H1 (cell line): ENCODE results near the gene ABHD2. TPM values are rescaled to one million over a fixed set of nuclear protein-coding genes. Genes with fewer than 3 reads are reported as not detected.
A peak's percentile ranks its signal among the peaks of the same experiment; 100 is the strongest.

ENCODE experiments used
- CTCF ChIA-PET: fragments of 300-600 bp; sonication (Branson Sonifier 250); formaldehyde crosslinking; loops from one replicate; lab custom pipeline; 2021; ENCODE audit not compliant: partially characterized antibody; lab: Charles Lee
- POLR2A ChIA-PET: fragments of 300-600 bp; sonication (Branson Sonifier 250); formaldehyde crosslinking; loops from one replicate; lab custom pipeline; 2021; ENCODE audit warnings: inconsistent platforms; ENCODE audit not compliant: partially characterized antibody; lab: Charles Lee
- DNase-seq, 2 experiments: peaks; one replicate each; pipeline versions ENCODE4 v3.0.0 to v3.0.0-alpha.2; 2010 to 2022; ENCODE audit warnings: low spot score in 2 of 2, low read depth in 1 of 2, mixed read lengths in 1 of 2
- FAIRE-seq: peaks from 2 replicates; lab custom pipeline; 2011; peaks lifted over from hg19 to GRCh38; lab: Jason Lieb, UNC
- H2AFZ ChIP-seq: 2 replicates; pipeline ENCODE4 v1.8.1; 2012; ENCODE audit warnings: low read length, inconsistent platforms
- H2AK5ac ChIP-seq: 2 replicates; pipeline ENCODE4 v1.6.1; 2013; ENCODE audit warnings: low read depth, low read length
- H2BK120ac ChIP-seq: replicated peaks from 2 replicates; pipeline ENCODE3; 2013; ENCODE audit warnings: low read depth, low read length, inconsistent platforms
- H2BK12ac ChIP-seq: 2 replicates; pipeline ENCODE4 v1.6.1; 2013; ENCODE audit warnings: low read depth, low read length
- H2BK15ac ChIP-seq: 2 replicates; pipeline ENCODE4 v1.6.1; 2013; ENCODE audit warnings: low read length
- H2BK20ac ChIP-seq: 2 replicates; pipeline ENCODE4 v1.6.1; 2013; ENCODE audit warnings: low read length
- H2BK5ac ChIP-seq: 2 replicates; pipeline ENCODE4 v1.6.1; 2013; ENCODE audit warnings: low read depth, low read length
- H3K14ac ChIP-seq: 2 replicates; pipeline ENCODE4 v1.6.1; 2013; ENCODE audit warnings: inconsistent platforms; ENCODE audit not compliant: insufficient read length
- H3K18ac ChIP-seq: 2 replicates; pipeline ENCODE4 v1.6.1; 2013; ENCODE audit warnings: low read length; ENCODE audit errors: extremely low read depth
- H3K23ac ChIP-seq: 2 replicates; pipeline ENCODE4 v1.6.1; 2013; ENCODE audit warnings: inconsistent platforms; ENCODE audit not compliant: insufficient read length
- H3K23me2 ChIP-seq: 2 replicates; pipeline ENCODE4 v1.6.1; 2013; ENCODE audit warnings: low read depth, low read length
- H3K27ac ChIP-seq: 2 replicates; pipeline ENCODE4 v1.6.1; 2011; ENCODE audit warnings: low read depth, low read length, inconsistent platforms
- H3K27me3 ChIP-seq, 4 experiments: replicated peaks in 1 of 4; 1 replicate in 1 of 4; 2 replicates in 3 of 4; pipeline versions ENCODE4 v1.6.1 to v1.8.1; 2011 to 2013; ENCODE audit warnings: low read length in 3 of 4, mild to moderate bottlenecking in 3 of 4, inconsistent platforms in 2 of 4, mixed read lengths in 2 of 4, moderate library complexity in 1 of 4; ENCODE audit not compliant: control insufficient read depth in 3 of 4, insufficient read depth in 3 of 4; ENCODE audit errors: extremely low read depth in 1 of 4
- H3K36me3 ChIP-seq, 4 experiments: 2 replicates each; pipeline versions ENCODE4 v1.6.1 to v1.8.1; 2011 to 2013; ENCODE audit warnings: mild to moderate bottlenecking in 4 of 4, low read length in 3 of 4, moderate library complexity in 2 of 4, control low read depth in 1 of 4, inconsistent platforms in 1 of 4; ENCODE audit not compliant: insufficient read depth in 4 of 4, control insufficient read depth in 2 of 4
- H3K4ac ChIP-seq: replicated peaks from 2 replicates; pipeline ENCODE3; 2013; ENCODE audit warnings: low read length, low read depth, mixed read lengths, inconsistent platforms; ENCODE audit not compliant: insufficient read length
- H3K4me1 ChIP-seq, 4 experiments: replicated peaks in 1 of 4; 1 replicate in 1 of 4; 2 replicates in 3 of 4; pipeline versions ENCODE4 v1.6.1 to v1.8.1; 2011 to 2013; ENCODE audit warnings: low read length in 3 of 4, inconsistent platforms in 2 of 4, mixed read lengths in 1 of 4; ENCODE audit not compliant: insufficient read depth in 4 of 4, control insufficient read depth in 3 of 4
- H3K4me2 ChIP-seq, 2 experiments: 2 replicates each; pipeline versions ENCODE4 v1.6.1 to v1.8.1; 2011 to 2013; ENCODE audit warnings: low read depth in 2 of 2, low read length in 2 of 2, control low read depth in 1 of 2, inconsistent platforms in 1 of 2, mild to moderate bottlenecking in 1 of 2; ENCODE audit not compliant: insufficient read depth in 1 of 2
- H3K4me3 ChIP-seq, 4 experiments: fragments of 200-600, 300-600 bp in 1 of 4; sonication (generic), shearing (Covaris generic), sonication (Bioruptor Twin) in 1 of 4; 2 replicates each; pipeline versions ENCODE4 v1.5.1 to v1.8.1; 2011 to 2016; ENCODE audit warnings: low read length in 4 of 4, low read depth in 3 of 4, control low read depth in 2 of 4, inconsistent platforms in 2 of 4, mild to moderate bottlenecking in 2 of 4, mixed read lengths in 1 of 4, moderate library complexity in 1 of 4; ENCODE audit not compliant: insufficient read depth in 2 of 4; ENCODE audit errors: extremely low read depth in 1 of 4
- H3K56ac ChIP-seq: replicated peaks from 2 replicates; pipeline ENCODE3; 2013; ENCODE audit warnings: low read depth, mild to moderate bottlenecking, mixed read lengths, low read length, inconsistent platforms; ENCODE audit not compliant: insufficient read length
- H3K79me1 ChIP-seq: 2 replicates; pipeline ENCODE4 v1.6.1; 2013; ENCODE audit warnings: low read depth, low read length, control low read depth
- H3K79me2 ChIP-seq, 2 experiments: 2 replicates each; pipeline versions ENCODE4 v1.6.1 to v1.8.1; 2012 to 2013; ENCODE audit warnings: low read length in 2 of 2, mild to moderate bottlenecking in 2 of 2, inconsistent platforms in 1 of 2; ENCODE audit not compliant: insufficient read depth in 2 of 2, control insufficient read depth in 1 of 2
- H3K9ac ChIP-seq, 4 experiments: replicated peaks in 1 of 4; 1 replicate in 1 of 4; 2 replicates in 3 of 4; pipeline versions ENCODE4 v1.6.1 to v1.8.1; 2011 to 2013; ENCODE audit warnings: low read depth in 3 of 4, low read length in 3 of 4, control low read depth in 2 of 4, mild to moderate bottlenecking in 2 of 4, moderate library complexity in 2 of 4, inconsistent platforms in 1 of 4; ENCODE audit errors: extremely low read depth in 1 of 4
- H3K9me3 ChIP-seq, 2 experiments: 2 replicates each; pipeline versions ENCODE4 v1.6.1 to v1.8.1; 2012 to 2013; ENCODE audit warnings: mild to moderate bottlenecking in 2 of 2, moderate library complexity in 2 of 2, control low read depth in 1 of 2, inconsistent platforms in 1 of 2, low read depth in 1 of 2, low read length in 1 of 2, mixed read lengths in 1 of 2; ENCODE audit not compliant: insufficient read depth in 2 of 2
- H4K20me1 ChIP-seq, 2 experiments: replicated peaks in 1 of 2; 2 replicates each; pipeline versions ENCODE3 to v1.8.1; 2011 to 2013; ENCODE audit warnings: inconsistent platforms in 2 of 2, low read length in 2 of 2, mild to moderate bottlenecking in 1 of 2; ENCODE audit not compliant: insufficient read depth in 2 of 2, control insufficient read depth in 1 of 2
- H4K5ac ChIP-seq: 2 replicates; pipeline ENCODE4 v1.6.1; 2013; ENCODE audit warnings: low read length, low read depth, mixed read lengths, inconsistent platforms; ENCODE audit not compliant: insufficient read length
- H4K8ac ChIP-seq: 2 replicates; pipeline ENCODE4 v1.8.0; 2013; ENCODE audit warnings: mild to moderate bottlenecking, moderate library complexity, low read length, inconsistent platforms; ENCODE audit not compliant: insufficient read depth; ENCODE audit errors: extremely low read depth
- H4K91ac ChIP-seq: replicated peaks from 2 replicates; pipeline ENCODE3; 2013; ENCODE audit warnings: low read length, mixed read lengths, inconsistent platforms; ENCODE audit not compliant: insufficient read length
- CEBPB ChIP-seq: IDR thresholded peaks from 2 replicates; pipeline ENCODE4 v1.6.1; 2012; ENCODE audit warnings: low read depth, low read length
- POLR2AphosphoS5 ChIP-seq: IDR thresholded peaks from 2 replicates; pipeline ENCODE4 v1.6.1; 2011; ENCODE audit warnings: low read depth, low read length
- RXRA ChIP-seq: IDR thresholded peaks from 2 replicates; pipeline ENCODE4 v1.6.1; 2011; ENCODE audit warnings: low read depth, mild to moderate bottlenecking, low read length, moderate library complexity; ENCODE audit not compliant: insufficient read depth
- SIRT6 ChIP-seq: IDR thresholded peaks from one replicate; pipeline ENCODE4 v1.7.1; 2012; ENCODE audit warnings: low read length, inconsistent platforms
- SP4 ChIP-seq: IDR thresholded peaks from 2 replicates; pipeline ENCODE4 v1.6.1; 2012; ENCODE audit warnings: low read length, inconsistent platforms
- whole genome bisulfite sequencing, 2 experiments: shearing (Covaris generic) in 1 of 2; methylation state at CpG; one replicate each; pipeline versions ENCODE4 v1.1.6 to v1.1.7; 2013 to 2015; ENCODE audit warnings: low lambda C conversion rate in 2 of 2, mixed read lengths in 2 of 2, inconsistent platforms in 1 of 2, low coverage in 1 of 2, missing lambda C conversion rate in 1 of 2; ENCODE audit not compliant: insufficient replicate concordance in 2 of 2, insufficient coverage in 1 of 2, insufficient read length in 1 of 2; ENCODE audit errors: extremely low coverage in 1 of 2, missing lambda C conversion rate in 1 of 2; 5-methylcytosine and 5-hydroxymethylcytosine counted together
- polyA plus RNA-seq, 7 experiments: library from polyadenylated mRNA; depleted of rRNA in 3 of 7; stranded (reverse) in 5 of 7; unstranded in 2 of 7; fragments of >200 nt in 5 of 7; fragments of 200-250 nt in 2 of 7; gene quantifications; 1 replicate in 5 of 7; 2 replicates in 1 of 7; 4 replicates in 1 of 7; pipeline versions ENCODE4 v1.2.1 to v1.2.3, GENCODE V29; 2011 to 2013; ENCODE audit warnings: missing spikeins in 2 of 7, mixed read lengths in 2 of 7
- total RNA-seq: library from RNA; stranded (reverse); fragmentation: NEBNext Ultra II Directional; extraction: Animal tissue kit (Norgen Biotek cat#: 25700); gene quantifications from 2 replicates; pipeline ENCODE4 v1.2.1, GENCODE V29; 2021

The ABHD2 gene
- total and polyA plus RNA-seq, 2 of the 8 experiments (the other 6 are each of a cell fraction or from before 2014, with no cell fraction given): 9.1 to 23.7 TPM

GRCh38 chr15:89117790-89118189 lies 29.5 kb downstream of the ABHD2 start:
- no peak overlapping the region for H2BK120ac ChIP-seq
- no peak overlapping the region for H3K14ac ChIP-seq
- no peaks in the 10 kb centered on the region for H3K79me1 ChIP-seq
- no peaks in the 10 kb centered on the region for H3K27me3 ChIP-seq
- no peak overlapping the region for H2AFZ ChIP-seq
- no peak overlapping the region for H3K4ac ChIP-seq
- no peak overlapping the region for H2BK5ac ChIP-seq
- no peak overlapping the region for H3K4me3 ChIP-seq
- no peak overlapping the region for H2BK15ac ChIP-seq
- no peaks in the 10 kb centered on the region for H3K79me2 ChIP-seq
- no peak overlapping the region for H3K18ac ChIP-seq
- WGBS, 2 experiments: 91% methylated on average over 3 of the region's 3 CpGs; no CpG with 5 or more reads in 1 of the 2 experiments
- H3K9me3 ChIP-seq: no peaks in the 10 kb centered on the region
- ChIA-PET CTCF (interaction anchor here (0.6 to 23.0 kb wide), 9 partner anchors 9 to 206 kb away, joined by 3 to 297 read pairs (median 5); no protein-coding TSS in a partner anchor), POLR2A (no interaction called here)
- H3K4me1 ChIP-seq: peaks cover 9 to 28% (median 19%) of the 10 kb centered on the region in 4 experiments
- H3K9ac ChIP-seq: no peak overlapping the region
- no peaks in the 10 kb centered on the region for H4K20me1 ChIP-seq
- DNase-seq: no peak
- no peak for TF ChIP-seq SIRT6
- TF ChIP-seq SP4: no peak
- TF ChIP-seq CEBPB: peak; percentile 90
- no peak for TF ChIP-seq RXRA
- TF ChIP-seq POLR2AphosphoS5: no peak
- TF ChIP-seq, all 59 proteins: peak for 1
- H4K91ac ChIP-seq: no peak overlapping the region
- H3K36me3 ChIP-seq: no peaks in the 10 kb centered on the region
- H3K4me2 ChIP-seq: no peak overlapping the region
- H3K27ac ChIP-seq: no peak overlapping the region
- no peak for FAIRE-seq
- no peaks in the 10 kb centered on the region for H3K23me2 ChIP-seq
- no peak overlapping the region for H3K56ac ChIP-seq
- H2BK12ac ChIP-seq: no peak overlapping the region
- H2BK20ac ChIP-seq: no peak overlapping the region
- no peak overlapping the region for H2AK5ac ChIP-seq
- H4K8ac ChIP-seq: no peak overlapping the region
- H4K5ac ChIP-seq: no peak overlapping the region
- no peak overlapping the region for H3K23ac ChIP-seq
